GM08714 (cell line): ENCODE measurements around the gene FA2H.
"Not testable (repeated sequence)": the region's sequence is repeated elsewhere in the genome, so short reads cannot be mapped to it uniquely, and the experiment has no call there.

Source experiments
- H3K4me3 ChIP-seq: fragments of 200-500 bp; sonication (Bioruptor generic); 2 replicates; pipeline ENCODE4 v1.5.1; 2014; ENCODE audit warnings: mild to moderate bottlenecking, low read length, inconsistent platforms
- ZNF274 ChIP-seq: IDR thresholded peaks from 2 replicates; pipeline ENCODE4 v1.6.1; 2012; ENCODE audit warnings: mild to moderate bottlenecking, low read depth, low read length

FA2H gene

GRCh38 chr16:74729783-74730683 is 44.6 kb downstream of the FA2H start:
- no peak overlapping the region for H3K4me3 ChIP-seq
- no peak for TF ChIP-seq ZNF274

- no peak for TF ChIP-seq ZNF274
- H3K4me3 ChIP-seq = no peak overlapping the region
Observed at GRCh38 chr16:74727903-74728302, 46.7 kb downstream of the FA2H start.

GRCh38 chr16:74726716-74727115 is 47.9 kb downstream of the FA2H start:
- no peak for TF ChIP-seq ZNF274
- no peak overlapping the region for H3K4me3 ChIP-seq

- TF ChIP-seq ZNF274 = no peak
- H3K4me3 ChIP-seq = no peak overlapping the region
Observed at GRCh38 chr16:74725651-74726455, 48.8 kb downstream of the FA2H start.

- no peak overlapping the region for H3K4me3 ChIP-seq
- no peak for TF ChIP-seq ZNF274
Observed at GRCh38 chr16:74724820-74725549, 49.6 kb downstream of the FA2H start.

- TF ChIP-seq ZNF274 = no peak
Observed at GRCh38 chr16:74723256-74723655, 51.4 kb downstream of the FA2H start.

GRCh38 chr16:74722156-74722555 is 52.5 kb downstream of the FA2H start:
- H3K4me3 ChIP-seq = not testable (repeated sequence)

More at GRCh38 chr16:74723256-74723655, 51.4 kb downstream of the FA2H start:
- H3K4me3 ChIP-seq = no peak overlapping the region

- no peak overlapping the region for H3K4me3 ChIP-seq
- no peak for TF ChIP-seq ZNF274
Observed at GRCh38 chr16:74721716-74722115, 52.9 kb downstream of the FA2H start.

- no peak for TF ChIP-seq ZNF274
- no peak overlapping the region for H3K4me3 ChIP-seq
Observed at GRCh38 chr16:74720579-74720978, 54.0 kb downstream of the FA2H start.

GRCh38 chr16:74718741-74719610 is 55.6 kb downstream of the FA2H start:
- no peak for TF ChIP-seq ZNF274
- H3K4me3 ChIP-seq = no peak overlapping the region

- no peak overlapping the region for H3K4me3 ChIP-seq
- no peak for TF ChIP-seq ZNF274
Observed at GRCh38 chr16:74718140-74718539, 56.5 kb downstream of the FA2H start.

GRCh38 chr16:74717367-74717766 is 57.3 kb downstream of the FA2H start:
- TF ChIP-seq ZNF274 = no peak
- no peak overlapping the region for H3K4me3 ChIP-seq

GRCh38 chr16:74716355-74716754 is 58.3 kb downstream of the FA2H start:
- TF ChIP-seq ZNF274 = no peak
- no peak overlapping the region for H3K4me3 ChIP-seq
